HG02763 (cell line): ENCODE results near the gene RHCG.

Experiments
- ATAC-seq: cut with Tn5 transposase; IDR thresholded peaks from one replicate; pipeline ENCODE4 v1.9.1; 2021; ENCODE audit warnings: mild to moderate bottlenecking, moderate library complexity; ENCODE audit not compliant: unreplicated experiment

The RHCG gene

GRCh38 chr15:89504166-89504565 lies 7.8 kb upstream of the RHCG start:
- no peak for ATAC-seq

- no peak for ATAC-seq
Observed at GRCh38 chr15:89502867-89503595, 6.6 kb upstream of the RHCG start.

- ATAC-seq, result no peak
Observed at GRCh38 chr15:89501646-89502045, 5.3 kb upstream of the RHCG start.

DNA sequence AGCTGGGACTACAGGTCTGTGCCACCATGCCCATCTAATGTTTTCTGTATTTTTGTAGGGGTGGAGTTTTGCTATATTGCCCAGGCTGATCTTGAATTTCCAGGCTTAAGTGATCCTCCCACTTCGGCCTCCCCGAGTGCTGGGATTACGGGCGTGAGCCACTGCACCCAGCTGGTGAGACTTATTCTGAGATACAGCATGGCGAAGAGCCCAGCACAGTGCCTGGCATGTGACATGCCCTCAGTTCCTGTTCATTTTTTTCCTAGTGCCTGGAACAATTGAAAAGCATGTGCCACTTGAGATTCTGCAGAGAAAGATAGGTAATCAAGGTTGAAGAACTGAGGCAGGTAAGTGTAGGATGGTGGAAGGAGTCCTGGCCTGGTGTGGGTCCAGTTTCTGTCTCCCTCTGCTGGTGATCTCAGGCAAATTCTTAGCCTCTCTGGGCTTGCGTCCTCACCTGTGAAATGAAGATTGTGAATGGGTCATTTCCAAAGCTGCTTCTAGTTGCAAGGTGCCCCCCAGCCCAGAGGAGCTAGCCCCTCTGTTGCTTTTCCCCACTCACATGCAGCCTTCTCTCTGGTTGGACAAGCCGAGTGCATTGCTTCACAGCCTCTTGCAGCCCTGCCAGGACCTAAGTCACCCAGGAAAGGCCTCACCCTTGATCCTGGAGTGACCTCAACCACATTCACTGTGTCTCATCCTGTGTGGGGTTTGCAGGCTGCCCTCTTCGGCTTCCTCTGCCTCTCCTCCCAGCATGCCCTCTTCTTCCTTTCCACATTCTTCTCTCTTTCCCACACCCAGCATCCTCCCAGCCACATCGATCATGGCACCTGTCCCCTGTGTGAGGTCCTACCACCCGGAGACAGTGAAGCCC lies 4.3 kb upstream of the RHCG start:
- ATAC-seq, result no peak

DNA sequence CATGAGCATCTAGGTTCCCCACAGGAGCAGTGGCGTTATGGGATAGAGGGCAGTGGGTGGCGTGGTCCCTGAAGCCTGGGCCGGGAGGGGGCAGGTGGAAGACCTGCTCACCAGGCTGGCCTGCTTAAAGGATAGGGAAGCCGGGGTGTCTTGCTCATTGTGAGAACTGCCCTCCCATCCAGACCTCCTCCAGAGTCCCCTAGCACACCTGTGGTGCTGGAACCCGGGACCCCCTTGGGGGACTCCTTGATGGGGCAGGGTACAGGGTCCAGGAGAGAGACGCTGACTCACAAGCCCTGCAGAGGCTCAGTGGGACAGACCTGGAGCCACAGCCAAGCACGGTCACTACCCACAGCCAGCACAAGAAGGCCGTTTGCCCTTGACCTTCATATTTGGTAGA lies 2.8 kb upstream of the RHCG start:
- no peak for ATAC-seq

DNA sequence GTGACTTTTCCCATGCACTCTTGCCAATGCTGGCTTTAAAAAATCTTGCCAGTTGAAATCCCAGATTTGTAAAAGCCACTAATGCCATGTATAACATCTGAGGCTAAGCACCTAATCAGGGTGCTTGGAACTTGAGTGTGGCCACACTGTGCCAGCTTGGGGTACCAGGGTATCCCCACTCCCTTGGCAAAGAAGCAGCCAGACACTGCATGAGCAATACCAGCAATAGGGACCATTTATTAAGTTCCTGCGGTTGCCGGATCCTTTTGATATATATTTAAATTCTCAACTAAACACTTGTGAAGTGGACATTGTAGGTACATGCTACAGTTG lies 2.2 kb upstream of the RHCG start:
- ATAC-seq, result no peak

DNA sequence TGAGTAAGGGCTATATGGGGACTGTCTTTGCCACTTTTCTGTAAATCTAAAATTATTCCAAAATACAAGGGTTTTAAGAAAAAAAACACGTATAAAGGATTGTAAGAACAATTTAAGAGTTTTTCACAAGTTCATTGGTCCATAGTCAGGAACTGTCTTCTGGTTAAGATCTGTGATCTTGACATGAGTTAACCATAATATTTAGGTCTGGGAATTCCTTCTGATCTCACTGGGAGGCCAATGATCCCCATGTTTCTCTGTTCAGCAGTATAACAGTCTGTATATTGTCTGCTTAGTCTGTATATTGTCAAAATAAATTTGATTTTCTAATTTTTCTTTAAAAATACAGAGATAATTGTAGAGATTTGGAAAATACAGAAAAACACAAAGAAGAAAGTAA lies 848 bp upstream of the RHCG start:
- no peak for ATAC-seq

GRCh38 chr15:89495638-89496145 lies 691 bp downstream of the RHCG start:
- ATAC-seq, result no peak

- ATAC-seq, result no peak
Observed at GRCh38 chr15:89494941-89495637, 1.3 kb downstream of the RHCG start.

DNA sequence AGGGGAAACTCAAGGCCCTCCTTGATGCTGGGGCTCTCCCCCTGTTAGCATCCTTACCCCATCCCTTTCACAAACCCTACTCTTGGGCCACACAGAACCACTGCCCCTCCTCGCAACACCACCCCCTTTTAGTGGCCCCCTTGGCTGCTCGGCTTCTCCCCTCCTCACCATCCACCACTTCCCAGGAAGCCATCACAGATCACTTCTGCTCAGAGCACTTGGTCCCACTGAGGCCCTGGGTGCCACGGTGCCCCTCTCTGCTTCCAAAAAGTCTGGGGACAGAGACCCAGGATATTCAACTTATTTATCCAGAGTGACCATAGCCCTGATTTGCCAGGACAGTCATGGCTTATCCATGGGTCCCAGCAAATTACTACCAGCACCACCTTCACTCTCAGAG lies 2.4 kb downstream of the RHCG start:
- no peak for ATAC-seq

- ATAC-seq, result no peak
Observed at GRCh38 chr15:89492934-89493631, 3.3 kb downstream of the RHCG start.

GRCh38 chr15:89492111-89492641 lies 4.2 kb downstream of the RHCG start:
- ATAC-seq, result no peak

DNA sequence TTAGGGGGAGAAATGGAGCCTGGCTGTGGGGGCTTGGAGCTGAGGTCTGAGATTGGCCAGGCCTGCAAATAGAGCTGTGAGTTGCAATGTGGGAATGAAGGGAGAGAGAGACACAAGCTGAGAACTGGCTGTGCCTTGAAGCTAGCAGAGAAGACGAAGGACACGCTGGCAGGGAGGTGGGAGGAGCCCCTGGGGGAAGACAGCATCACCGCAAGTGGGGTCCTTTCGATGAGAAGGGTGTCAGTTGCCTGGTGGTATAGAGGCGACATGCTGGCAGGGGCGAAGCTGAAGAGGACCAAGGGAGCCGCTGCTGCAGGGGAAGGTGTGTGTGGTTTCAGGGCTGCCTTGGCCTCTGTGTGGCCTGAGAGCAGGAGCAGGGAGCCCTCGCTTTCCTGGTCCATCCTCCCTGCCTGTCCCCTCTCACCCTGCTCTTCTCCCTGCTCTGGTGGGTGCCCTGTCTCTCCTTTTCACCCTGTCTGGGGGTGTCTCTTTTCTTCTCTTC lies 5.5 kb downstream of the RHCG start:
- ATAC-seq, result no peak

GRCh38 chr15:89490081-89490813 lies 6.1 kb downstream of the RHCG start:
- ATAC-seq, result no peak

DNA sequence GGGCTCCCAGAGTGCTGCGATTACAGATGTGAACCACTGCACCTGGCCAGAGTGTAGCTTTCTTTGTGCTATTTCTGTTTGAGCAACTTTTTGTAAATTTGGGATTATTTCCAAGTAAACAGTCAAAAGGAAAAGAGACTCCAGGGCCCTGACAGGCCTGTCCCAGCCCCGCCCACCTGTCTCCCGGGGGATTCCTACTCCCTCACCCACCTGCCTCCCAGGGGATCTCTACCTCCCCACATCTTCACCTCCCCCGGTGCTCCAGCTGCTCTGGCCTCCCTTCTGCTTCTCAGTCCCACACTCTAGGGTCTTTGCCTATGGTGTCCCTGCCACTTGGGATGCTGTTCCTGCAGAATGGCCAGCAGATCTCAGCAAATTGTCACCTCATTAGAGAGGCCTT lies 7.0 kb downstream of the RHCG start:
- ATAC-seq, result no peak

DNA sequence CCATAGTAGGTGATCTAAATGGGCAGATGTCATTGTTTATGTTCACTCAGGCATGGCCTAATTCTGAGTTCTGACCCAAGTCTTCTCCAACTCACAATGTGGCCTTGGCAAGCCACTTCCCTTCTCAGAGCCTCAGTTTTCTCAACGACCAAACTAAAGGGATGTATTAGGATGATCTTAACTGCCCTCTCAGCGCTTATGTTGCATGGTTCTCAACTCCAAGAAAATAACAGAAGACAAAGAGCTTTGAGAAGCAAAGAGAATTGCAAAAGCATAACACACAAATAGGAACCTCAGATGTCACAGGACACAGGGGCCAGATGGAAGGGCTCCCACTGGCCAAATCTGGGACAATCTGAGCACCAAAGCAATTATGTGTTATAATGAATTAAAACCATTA lies 8.6 kb downstream of the RHCG start:
- ATAC-seq, result no peak

DNA sequence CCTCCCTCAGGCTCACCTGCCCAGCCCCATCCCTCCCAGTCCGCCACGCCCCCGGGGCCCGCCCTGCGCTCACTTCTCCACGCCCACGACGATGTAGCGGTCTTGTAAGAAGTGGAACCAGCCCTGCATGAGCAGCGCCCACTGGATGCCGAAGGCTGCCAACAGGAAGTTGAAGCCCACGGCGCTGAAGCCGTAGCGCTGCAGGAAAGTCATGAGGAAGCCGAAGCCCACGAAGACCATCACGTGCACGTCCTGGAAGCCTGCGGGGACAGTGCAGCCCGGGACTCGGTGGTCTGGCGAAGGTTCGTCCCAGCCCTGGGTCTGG lies 9.7 kb downstream of the RHCG start:
- ATAC-seq, result no peak

- ATAC-seq, result no peak
Observed at GRCh38 chr15:89483079-89483478, 13.3 kb downstream of the RHCG start.

DNA sequence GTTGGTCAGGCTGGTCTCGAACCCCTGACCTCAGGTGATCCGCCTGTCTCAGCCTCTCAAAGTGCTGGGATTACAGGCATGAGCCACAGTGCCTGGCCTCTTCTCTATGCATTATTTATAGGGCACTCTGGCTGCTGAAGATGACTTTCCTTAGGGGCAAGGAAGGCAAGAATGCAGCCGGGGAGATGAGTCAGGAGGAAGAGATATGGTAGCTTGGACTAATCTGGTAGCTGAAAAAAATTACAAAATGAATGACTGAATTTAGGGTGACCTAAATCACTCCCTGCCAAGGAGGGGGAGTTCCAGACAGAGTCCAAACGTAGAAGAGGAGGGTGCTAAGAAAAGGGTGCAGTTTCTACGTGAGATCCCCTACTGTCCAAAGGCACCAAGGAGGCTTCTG lies 14.2 kb downstream of the RHCG start:
- ATAC-seq, result no peak

GRCh38 chr15:89480505-89480904 lies 15.9 kb downstream of the RHCG start:
- no peak for ATAC-seq
